Naive thymus-derived CD4-positive, alpha-beta T cell (primary cell): ENCODE measurements around the gene MEX3A. TPM values are rescaled to one million over a fixed set of nuclear protein-coding genes. Genes with fewer than 3 reads are reported as not detected.

Experiments
- ATAC-seq: fragments of 150-1000 bp; cut with Tn5 transposase; 2 replicates; pipeline ENCODE4 v1.10.0; 2021; ENCODE audit warnings: mild to moderate bottlenecking, moderate library complexity
- CTCF ChIA-PET: fragments of 350-600 bp; sonication (Branson Sonifier 250); formaldehyde crosslinking; loops from one replicate; lab custom pipeline; 2021; ENCODE audit warnings: antibody characterized with exemption; lab: Charles Lee
- POLR2A ChIA-PET: fragments of 350-600 bp; sonication (Branson Sonifier 250); formaldehyde crosslinking; loops from one replicate; lab custom pipeline; 2021; ENCODE audit warnings: antibody characterized with exemption, inconsistent platforms; lab: Charles Lee
- DNase-seq, 9 donors: peaks; one replicate each; pipeline versions ENCODE4 v3.0.0 to v3.0.0-alpha.2; 2020 to 2022; ENCODE audit warnings: mixed read lengths in 1 of 9
- H3K27ac ChIP-seq: one replicate; pipeline ENCODE4 v1.7.0; 2013; ENCODE audit warnings: mild to moderate bottlenecking, low read depth, low read length, moderate library complexity
- H3K27me3 ChIP-seq, 2 donors: one replicate each; pipeline ENCODE4 v1.7.0; 2013; ENCODE audit warnings: low read length in 2 of 2, mild to moderate bottlenecking in 2 of 2, moderate library complexity in 2 of 2; ENCODE audit not compliant: control insufficient read depth in 2 of 2, insufficient read depth in 2 of 2
- H3K36me3 ChIP-seq, 3 experiments: 1 replicate in 2 of 3; 2 replicates in 1 of 3; pipeline ENCODE4 v1.7.0; 2013; ENCODE audit warnings: low read length in 3 of 3, mild to moderate bottlenecking in 3 of 3, moderate library complexity in 1 of 3; ENCODE audit not compliant: insufficient read depth in 3 of 3, control insufficient read depth in 2 of 3
- H3K4me1 ChIP-seq, 2 donors: one replicate each; pipeline ENCODE4 v1.7.0; 2013; ENCODE audit warnings: low read length in 2 of 2, mild to moderate bottlenecking in 2 of 2, moderate library complexity in 1 of 2; ENCODE audit not compliant: control insufficient read depth in 2 of 2, insufficient read depth in 2 of 2
- H3K4me3 ChIP-seq: 2 replicates; pipeline ENCODE4 v1.7.0; 2013; ENCODE audit warnings: mild to moderate bottlenecking, low read length
- H3K9me3 ChIP-seq, 3 experiments: 1 replicate in 2 of 3; 2 replicates in 1 of 3; pipeline ENCODE4 v1.7.0; 2013; ENCODE audit warnings: low read length in 3 of 3; ENCODE audit not compliant: control insufficient read depth in 2 of 3
- H3K27ac Mint-ChIP-seq, 9 donors: one replicate each; pipeline ENCODE4 v1.8.0; 2020 to 2022; ENCODE audit warnings: mixed read lengths in 9 of 9, mild to moderate bottlenecking in 8 of 9, moderate library complexity in 5 of 9, inconsistent platforms in 2 of 9
- H3K27me3 Mint-ChIP-seq, 5 donors: one replicate each; pipeline ENCODE4 v1.8.0; 2021 to 2022; ENCODE audit warnings: mixed read lengths in 5 of 5, mild to moderate bottlenecking in 1 of 5
- H3K36me3 Mint-ChIP-seq, 5 donors: one replicate each; pipeline ENCODE4 v1.8.0; 2020 to 2022; ENCODE audit warnings: mixed read lengths in 5 of 5, mild to moderate bottlenecking in 3 of 5, inconsistent platforms in 1 of 5
- H3K4me1 Mint-ChIP-seq, 7 donors: one replicate each; pipeline ENCODE4 v1.8.0; 2020 to 2022; ENCODE audit warnings: mixed read lengths in 7 of 7, mild to moderate bottlenecking in 3 of 7, inconsistent platforms in 1 of 7
- H3K4me3 Mint-ChIP-seq, 10 donors: one replicate each; pipeline ENCODE4 v1.8.0; 2020 to 2022; ENCODE audit warnings: mild to moderate bottlenecking in 10 of 10, mixed read lengths in 10 of 10, moderate library complexity in 6 of 10, inconsistent platforms in 2 of 10
- H3K9me3 Mint-ChIP-seq, 11 donors: one replicate each; pipeline ENCODE4 v1.8.0; 2020 to 2022; ENCODE audit warnings: mixed read lengths in 11 of 11, mild to moderate bottlenecking in 4 of 11, inconsistent platforms in 1 of 11, moderate library complexity in 1 of 11
- intact Hi-C, 2 donors: fragments of 100-400 bp; cut with micrococcal nuclease; formaldehyde crosslinking; loops; one replicate each; pipeline ENCODE4 v1.15.1; 2023
- polyA plus RNA-seq, 2 donors: library from polyadenylated mRNA; unstranded; fragments of 300-500 nt; fragmentation: Illumina TruSeq; gene quantifications; one replicate each; pipeline ENCODE4 v1.2.3, GENCODE V29; 2021
- total RNA-seq, 6 experiments: library from RNA in 5 of 6; stranded (reverse) in 5 of 6; gene quantifications; 1 replicate in 5 of 6; 2 replicates in 1 of 6; pipeline ENCODE4 v1.2.3 and lab custom pipeline; 2021 to 2026

MEX3A gene
- total and polyA plus RNA-seq, 7 experiments from 2014 or later = 0.05 to 0.15 (median 0.13) TPM; not detected in 3

GRCh38 chr1:156110252-156110651 is 28.0 kb upstream of the MEX3A start:
- ChIA-PET POLR2A (interaction anchor here (2.1 kb wide), 1 partner anchor 14 kb away, joined by 5 read pairs; no protein-coding TSS in a partner anchor), CTCF (interaction anchor here (1.2 to 1.8 kb wide), 2 partner anchors 14 to 19 kb away, joined by 3 to 5 read pairs; no protein-coding TSS in a partner anchor)
- no peak for DNase-seq
- peaks cover 17 to 18% of the 10 kb centered on the region in 2 donors for H3K4me1 ChIP-seq
- H3K27me3 ChIP-seq = peaks cover 0 to 11% of the 10 kb centered on the region in 2 donors
- intact Hi-C loops = no loop called here
- H3K4me1 Mint-ChIP-seq = peaks cover 11 to 46% (median 19%) of the 10 kb centered on the region in 7 donors
- H3K36me3 Mint-ChIP-seq = peaks cover 0 to 2% (median 0%) of the 10 kb centered on the region in 5 donors
- peak overlapping the region in 2 of 9 donors; percentile 29 to 78 for H3K27ac Mint-ChIP-seq
- H3K4me3 Mint-ChIP-seq = no peak overlapping the region
- H3K27ac ChIP-seq = no peak overlapping the region
- H3K27me3 Mint-ChIP-seq = peaks cover 11 to 73% (median 14%) of the 10 kb centered on the region in 5 donors
- H3K4me3 ChIP-seq = no peak overlapping the region
- H3K36me3 ChIP-seq = no peaks in the 10 kb centered on the region
- no peaks in the 10 kb centered on the region for H3K9me3 ChIP-seq
- peaks cover 0 to 2% (median 0%) of the 10 kb centered on the region in 11 donors for H3K9me3 Mint-ChIP-seq
- no peak for ATAC-seq

DNA sequence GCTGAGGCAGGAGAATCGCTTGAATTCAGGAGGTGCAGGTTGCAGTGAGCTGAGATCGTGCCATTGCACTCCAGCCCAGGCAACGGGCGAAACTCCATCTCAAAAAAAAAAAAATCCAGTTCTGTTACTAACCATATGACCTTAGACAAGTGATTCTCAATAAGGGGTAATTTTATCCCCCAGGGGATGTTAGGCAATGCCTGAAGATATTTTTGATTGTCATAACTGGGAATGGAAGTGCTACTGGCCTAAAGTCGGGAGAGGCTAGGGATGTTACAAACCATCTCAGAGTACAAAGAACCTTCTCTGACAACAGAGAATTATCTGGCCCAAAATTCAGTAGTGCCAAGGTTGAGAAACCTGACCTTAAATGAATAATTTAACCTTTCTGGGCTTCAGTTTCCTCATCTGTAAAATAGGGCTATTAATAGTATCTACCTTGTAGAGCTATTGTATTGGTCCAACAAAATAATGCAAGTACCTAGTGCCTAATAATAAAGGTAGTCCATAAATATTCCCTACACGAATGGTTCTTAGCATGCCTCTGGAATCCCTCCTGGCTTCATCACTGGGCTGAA is 26.5 kb upstream of the MEX3A start:
- Histone ChIP-seq H3K9me3 (no peaks in the 10 kb centered on the region), H3K27me3 (peaks cover 0 to 2% of the 10 kb centered on the region in 2 donors), H3K27ac (no peak overlapping the region), H3K4me1 (peaks cover 12 to 30% of the 10 kb centered on the region in 2 donors), H3K4me3 (no peak overlapping the region), H3K36me3 (no peaks in the 10 kb centered on the region)
- ATAC-seq (no peak), DNase-seq (no peak)
- peaks cover 12 to 45% (median 24%) of the 10 kb centered on the region in 7 donors for H3K4me1 Mint-ChIP-seq
- H3K4me3 Mint-ChIP-seq = no peak overlapping the region
- intact Hi-C loops = no loop called here
- peaks cover 0 to 2% (median 0%) of the 10 kb centered on the region in 5 donors for H3K36me3 Mint-ChIP-seq
- peaks cover 0 to 1% (median 0%) of the 10 kb centered on the region in 11 donors for H3K9me3 Mint-ChIP-seq
- ChIA-PET CTCF (interaction anchor here (1.8 kb wide), 1 partner anchor 12 kb away, joined by 5 read pairs; no protein-coding TSS in a partner anchor), POLR2A (interaction anchor here (2.1 kb wide), 1 partner anchor 12 kb away, joined by 5 read pairs; no protein-coding TSS in a partner anchor)
- peak overlapping the region in 4 of 9 donors; percentile 14 to 99 (median 90) for H3K27ac Mint-ChIP-seq
- peaks cover 3 to 63% (median 7%) of the 10 kb centered on the region in 5 donors for H3K27me3 Mint-ChIP-seq

GRCh38 chr1:156108057-156108456 is 25.8 kb upstream of the MEX3A start:
- Histone ChIP-seq H3K4me1 (peaks cover 12 to 37% of the 10 kb centered on the region in 2 donors), H3K9me3 (no peaks in the 10 kb centered on the region), H3K27ac (no peak overlapping the region), H3K36me3 (no peaks in the 10 kb centered on the region), H3K4me3 (no peak overlapping the region), H3K27me3 (peaks cover 0 to 2% of the 10 kb centered on the region in 2 donors)
- Mint-ChIP-seq H3K9me3 (no peaks in the 10 kb centered on the region), H3K4me1 (peaks cover 12 to 45% (median 24%) of the 10 kb centered on the region in 7 donors), H3K36me3 (peaks cover 0 to 2% (median 0%) of the 10 kb centered on the region in 5 donors), H3K27ac (peak overlapping the region in 7 of 9 donors; percentile 6 to 99 (median 96)), H3K27me3 (peaks cover 0 to 60% (median 0%) of the 10 kb centered on the region in 5 donors), H3K4me3 (no peak overlapping the region)
- no peak for ATAC-seq
- POLR2A ChIA-PET = interaction anchor here (1.4 kb wide), 1 partner anchor 18 kb away, joined by 4 read pairs; no protein-coding TSS in a partner anchor
- intact Hi-C loops = no loop called here
- DNase-seq = no peak
- CTCF ChIA-PET = interaction anchor here (0.7 kb wide), 1 partner anchor 10 kb away, joined by 5 read pairs; no protein-coding TSS in a partner anchor

DNA sequence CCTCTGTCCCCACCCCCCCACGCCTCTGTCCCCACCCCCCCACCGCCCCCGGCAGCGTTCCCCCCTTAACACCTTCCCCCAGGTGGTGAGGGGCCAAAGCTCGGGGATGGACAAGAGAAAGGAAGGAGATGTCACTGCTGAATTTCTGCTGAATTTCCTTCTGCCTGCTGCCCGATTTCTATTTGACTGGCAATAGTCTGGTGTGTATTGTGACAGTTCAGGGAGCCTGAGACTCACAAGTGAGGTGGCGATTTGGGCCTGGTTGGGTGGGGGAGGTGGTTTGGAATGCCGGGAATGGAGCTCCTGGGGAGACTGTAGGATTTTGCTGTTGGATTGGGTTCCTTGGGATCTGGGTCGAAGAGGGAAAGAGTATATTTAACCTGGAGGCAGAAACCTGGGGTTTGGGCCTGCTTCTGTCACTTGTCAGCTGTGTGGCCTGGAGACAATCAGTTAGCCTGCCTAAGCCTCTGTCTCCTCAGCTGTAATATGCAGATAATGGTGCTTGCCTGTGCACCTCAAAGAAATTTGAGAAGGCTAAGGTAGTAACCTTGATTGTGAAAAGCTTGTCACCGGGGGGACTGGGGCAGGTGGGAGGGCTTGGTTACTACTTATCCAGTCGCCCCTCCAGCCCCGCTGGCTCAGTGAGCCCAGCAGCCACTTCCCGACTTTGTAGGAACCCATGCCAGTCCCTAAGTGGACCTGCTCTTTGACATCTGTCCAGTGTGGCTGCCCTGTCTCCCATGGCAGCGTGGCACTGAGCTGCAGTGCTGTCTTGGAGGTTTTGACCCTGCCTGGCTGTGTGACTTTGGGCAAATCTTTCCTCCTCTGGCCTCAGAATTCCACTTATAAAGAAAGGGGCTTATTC is 24.6 kb upstream of the MEX3A start:
- H3K4me3 ChIP-seq = peak overlapping the region; percentile 39
- peaks cover 12 to 38% of the 10 kb centered on the region in 2 donors for H3K4me1 ChIP-seq
- no peaks in the 10 kb centered on the region for H3K9me3 ChIP-seq
- peaks cover 0 to 2% of the 10 kb centered on the region in 2 donors for H3K27me3 ChIP-seq
- CTCF ChIA-PET = interaction anchor here (0.6 to 1.3 kb wide), 4 partner anchors 10 to 294 kb away, joined by 3 to 5 read pairs (median 4); no protein-coding TSS in a partner anchor
- H3K9me3 Mint-ChIP-seq = no peaks in the 10 kb centered on the region
- peaks cover 0 to 2% (median 0%) of the 10 kb centered on the region in 5 donors for H3K36me3 Mint-ChIP-seq
- H3K36me3 ChIP-seq = no peaks in the 10 kb centered on the region
- POLR2A ChIA-PET = interaction anchor here (0.7 to 1.8 kb wide), 6 partner anchors 9 to 260 kb away, joined by 3 to 9 read pairs (median 4); partner anchors contain the start of gene PMF1
- peak overlapping the region; percentile 39 to 85 (median 74) for H3K4me3 Mint-ChIP-seq
- peak overlapping the region; percentile 88 to 99 (median 96) for H3K27ac Mint-ChIP-seq
- DNase-seq (peak in 1 of 9 donors; percentile 52), ATAC-seq (no peak)
- H3K27ac ChIP-seq = peak overlapping the region; percentile 73
- peaks cover 12 to 45% (median 25%) of the 10 kb centered on the region in 7 donors for H3K4me1 Mint-ChIP-seq
- H3K27me3 Mint-ChIP-seq = peaks cover 0 to 54% (median 0%) of the 10 kb centered on the region in 5 donors
- intact Hi-C loops = loop anchor here (1.0 to 2.0 kb wide), 5 partner anchors 7 to 20 kb away; partner anchors contain the start of gene LMNA (in 2 of the 2)

- peaks cover 12 to 50% (median 30%) of the 10 kb centered on the region in 7 donors for H3K4me1 Mint-ChIP-seq
- H3K4me3 Mint-ChIP-seq = peak overlapping the region; percentile 50 to 86 (median 78)
- POLR2A ChIA-PET = interaction anchor here (1.1 to 1.5 kb wide), 3 partner anchors 9 to 21 kb away, joined by 3 to 9 read pairs (median 4); partner anchors contain the start of gene LMNA
- ATAC-seq (no peak), DNase-seq (no peak)
- Histone ChIP-seq H3K4me1 (peaks cover 12 to 38% of the 10 kb centered on the region in 2 donors), H3K27ac (peak overlapping the region; percentile 75), H3K36me3 (no peaks in the 10 kb centered on the region), H3K4me3 (peak overlapping the region; percentile 48), H3K27me3 (no peaks in the 10 kb centered on the region), H3K9me3 (no peaks in the 10 kb centered on the region)
- intact Hi-C loops = no loop called here
- H3K36me3 Mint-ChIP-seq = peaks cover 0 to 2% (median 0%) of the 10 kb centered on the region in 5 donors
- CTCF ChIA-PET = interaction anchor here (1.2 to 20.3 kb wide), 2 partner anchors 9 to 21 kb away, joined by 5 to 340 read pairs; no protein-coding TSS in a partner anchor
- peaks cover 0 to 55% (median 0%) of the 10 kb centered on the region in 5 donors for H3K27me3 Mint-ChIP-seq
- H3K27ac Mint-ChIP-seq = peak overlapping the region; percentile 88 to 99 (median 96)
- H3K9me3 Mint-ChIP-seq = peaks cover 0 to 2% (median 0%) of the 10 kb centered on the region in 11 donors
Measured at GRCh38 chr1:156104861-156105832, 22.9 kb upstream of the MEX3A start.
